Measurements from ENCODE around the gene DOCK9. TPM values are rescaled to one million over a fixed set of nuclear protein-coding genes. Genes with fewer than 3 reads are reported as not detected.
A peak's percentile ranks its signal among the peaks of the same experiment; 100 is the strongest.
"Not testable (repeated sequence)": the region's sequence is repeated elsewhere in the genome, so short reads cannot be mapped to it uniquely, and the experiment has no call there.

DOCK9 gene
- total and polyA plus RNA-seq, 5 experiments from 2014 or later = 6.6 to 211 (median 36.8) TPM

- POLR2A ChIA-PET = no interaction called here
- Mint-ChIP-seq H3K27ac (peak overlapping the region in 2 of 10 donors; percentile 21 to 24), H3K4me1 (peaks cover 0 to 4% (median 1%) of the 10 kb centered on the region in 4 donors), H3K9me3 (no peaks in the 10 kb centered on the region), H3K4me3 (no peak overlapping the region), H3K36me3 (peaks cover 20 to 84% (median 37%) of the 10 kb centered on the region in 3 donors), H3K27me3 (no peaks in the 10 kb centered on the region)
- DNase-seq (no peak), ATAC-seq (no peak)
Measured at GRCh38 chr13:98820300-98820699, 157.6 kb downstream of the DOCK9 start.

GRCh38 chr13:98819382-98820010 lies 158.4 kb downstream of the DOCK9 start:
- Mint-ChIP-seq H3K4me1 (peaks cover 0 to 2% (median 0%) of the 10 kb centered on the region in 4 donors), H3K4me3 (no peak overlapping the region), H3K27me3 (no peaks in the 10 kb centered on the region), H3K27ac (no peak overlapping the region), H3K36me3 (peaks cover 20 to 81% (median 32%) of the 10 kb centered on the region in 3 donors), H3K9me3 (no peaks in the 10 kb centered on the region)
- POLR2A ChIA-PET = no interaction called here
- DNase-seq (no peak), ATAC-seq (no peak)

GRCh38 chr13:98816406-98816805 lies 161.5 kb downstream of the DOCK9 start:
- Mint-ChIP-seq H3K36me3 (peaks cover 9 to 60% (median 9%) of the 10 kb centered on the region in 3 donors), H3K27me3 (no peaks in the 10 kb centered on the region), H3K4me3 (no peak overlapping the region), H3K4me1 (peaks cover 0 to 2% (median 0%) of the 10 kb centered on the region in 4 donors), H3K27ac (peak overlapping the region in 2 of 10 donors; percentile 24 to 28), H3K9me3 (no peaks in the 10 kb centered on the region)
- POLR2A ChIA-PET = no interaction called here
- ATAC-seq = no peak
- no peak for DNase-seq

GRCh38 chr13:98813993-98814392 lies 163.9 kb downstream of the DOCK9 start:
- Mint-ChIP-seq H3K9me3 (no peaks in the 10 kb centered on the region), H3K27ac (no peak overlapping the region), H3K4me3 (no peak overlapping the region), H3K27me3 (no peaks in the 10 kb centered on the region), H3K4me1 (peaks cover 0 to 2% (median 0%) of the 10 kb centered on the region in 4 donors), H3K36me3 (peaks cover 12 to 61% (median 15%) of the 10 kb centered on the region in 3 donors)
- DNase-seq = no peak
- no peak for ATAC-seq
- POLR2A ChIA-PET = no interaction called here

GRCh38 chr13:98812186-98812790 lies 165.6 kb downstream of the DOCK9 start:
- DNase-seq, H3K4me3 Mint-ChIP-seq, ATAC-seq, H3K27ac Mint-ChIP-seq, H3K27me3 Mint-ChIP-seq, H3K9me3 Mint-ChIP-seq, H3K4me1 Mint-ChIP-seq: not testable (repeated sequence)
- POLR2A ChIA-PET = interaction anchor here (0.7 kb wide), 1 partner anchor 141 kb away, joined by 7 read pairs; no protein-coding TSS in a partner anchor
- peaks cover 15 to 63% (median 22%) of the 10 kb centered on the region in 3 donors for H3K36me3 Mint-ChIP-seq

- H3K36me3 Mint-ChIP-seq = peaks cover 10 to 62% (median 32%) of the 10 kb centered on the region in 3 donors
- no peaks in the 10 kb centered on the region for H3K27me3 Mint-ChIP-seq
- no peak overlapping the region for H3K4me3 Mint-ChIP-seq
- H3K4me1 Mint-ChIP-seq = no peaks in the 10 kb centered on the region
- H3K9me3 Mint-ChIP-seq = no peaks in the 10 kb centered on the region
- ATAC-seq = no peak
- no peak overlapping the region for H3K27ac Mint-ChIP-seq
- DNase-seq = no peak
- POLR2A ChIA-PET = no interaction called here
Measured at GRCh38 chr13:98810746-98811145, 167.1 kb downstream of the DOCK9 start.

- Mint-ChIP-seq H3K4me1 (no peaks in the 10 kb centered on the region), H3K4me3 (no peak overlapping the region), H3K9me3 (no peaks in the 10 kb centered on the region), H3K27me3 (no peaks in the 10 kb centered on the region), H3K27ac (peak overlapping the region in 1 of 10 donors; percentile 51), H3K36me3 (peaks cover 10 to 68% (median 38%) of the 10 kb centered on the region in 3 donors)
- DNase-seq (no peak), ATAC-seq (no peak)
- POLR2A ChIA-PET = no interaction called here
Measured at GRCh38 chr13:98809345-98809777, 168.5 kb downstream of the DOCK9 start.

- POLR2A ChIA-PET = no interaction called here
- Mint-ChIP-seq H3K4me1 (no peaks in the 10 kb centered on the region), H3K27me3 (no peaks in the 10 kb centered on the region), H3K27ac (peak overlapping the region in 1 of 10 donors; percentile 9), H3K4me3 (no peak overlapping the region), H3K36me3 (peaks cover 10 to 79% (median 40%) of the 10 kb centered on the region in 3 donors), H3K9me3 (no peaks in the 10 kb centered on the region)
- no peak for ATAC-seq
- no peak for DNase-seq
Measured at GRCh38 chr13:98807774-98808173, 170.1 kb downstream of the DOCK9 start.

GRCh38 chr13:98804336-98804855 lies 173.5 kb downstream of the DOCK9 start:
- DNase-seq = no peak
- Mint-ChIP-seq H3K27me3 (no peaks in the 10 kb centered on the region), H3K36me3 (peaks cover 5 to 90% (median 37%) of the 10 kb centered on the region in 3 donors), H3K4me1 (peaks cover 0 to 2% (median 0%) of the 10 kb centered on the region in 4 donors), H3K9me3 (no peaks in the 10 kb centered on the region), H3K27ac (peak overlapping the region in 1 of 10 donors; percentile 11), H3K4me3 (no peak overlapping the region)
- POLR2A ChIA-PET = no interaction called here
- no peak for ATAC-seq

GRCh38 chr13:98803921-98804320 lies 173.9 kb downstream of the DOCK9 start:
- Mint-ChIP-seq H3K4me3 (no peak overlapping the region), H3K27ac (peak overlapping the region in 1 of 10 donors; percentile 31), H3K9me3 (no peaks in the 10 kb centered on the region), H3K36me3 (peaks cover 10 to 90% (median 39%) of the 10 kb centered on the region in 3 donors), H3K27me3 (no peaks in the 10 kb centered on the region), H3K4me1 (peaks cover 0 to 2% (median 0%) of the 10 kb centered on the region in 4 donors)
- DNase-seq (no peak), ATAC-seq (no peak)
- POLR2A ChIA-PET = no interaction called here

GRCh38 chr13:98803111-98803561 lies 174.7 kb downstream of the DOCK9 start:
- no peak overlapping the region for H3K27ac Mint-ChIP-seq
- no peak overlapping the region for H3K4me3 Mint-ChIP-seq
- no peaks in the 10 kb centered on the region for H3K9me3 Mint-ChIP-seq
- H3K27me3 Mint-ChIP-seq = no peaks in the 10 kb centered on the region
- peaks cover 0 to 2% (median 0%) of the 10 kb centered on the region in 4 donors for H3K4me1 Mint-ChIP-seq
- DNase-seq (no peak), ATAC-seq (no peak)
- peaks cover 16 to 92% (median 44%) of the 10 kb centered on the region in 3 donors for H3K36me3 Mint-ChIP-seq
- POLR2A ChIA-PET = no interaction called here

GRCh38 chr13:98802559-98802958 lies 175.3 kb downstream of the DOCK9 start:
- Mint-ChIP-seq H3K27me3 (no peaks in the 10 kb centered on the region), H3K4me1 (peaks cover 0 to 4% (median 0%) of the 10 kb centered on the region in 4 donors), H3K27ac (peak overlapping the region in 3 of 10 donors; percentile 21 to 50 (median 47)), H3K36me3 (peaks cover 22 to 92% (median 44%) of the 10 kb centered on the region in 3 donors), H3K4me3 (no peak overlapping the region), H3K9me3 (no peaks in the 10 kb centered on the region)
- DNase-seq = no peak
- no peak for ATAC-seq
- POLR2A ChIA-PET = no interaction called here
